ENCODE measurements around the gene COL15A1. TPM values are rescaled to one million over a fixed set of nuclear protein-coding genes. Genes with fewer than 3 reads are reported as not detected.

Gene COL15A1
- total and polyA plus RNA-seq, 2 of the 8 experiments (the other 6 are each of a cell fraction or from before 2014, with no cell fraction given) = 0.12 to 0.15 TPM

GRCh38 chr9:98922721-98923435, 20.8 kb upstream of the COL15A1 start (continued):
- TF ChIP-seq MAFK (IDR thresholded peaks at IDR 0.05; ENCODE audit: low read depth, low read length) (no peak), CBX8 (IDR thresholded peaks at IDR 0.05; ENCODE audit: borderline replicate concordance, low read depth, low read length) (no peak), CHD7 (IDR thresholded peaks at IDR 0.05; ENCODE audit: insufficient replicate concordance, low read length) (no peak), CTBP2 (IDR thresholded peaks at IDR 0.05; ENCODE audit: borderline replicate concordance, insufficient read depth, insufficient read length, low read length) (no peak)

Data from H1 (cell line).